Activated T-cell treated with anti-CD3 and anti-CD28 coated beads, Interleukin-2, amount 50 U/mL, for 48 hours (primary cell): ENCODE data around the gene MPC1.

Experiments
- DNase-seq, 2 experiments: peaks; one replicate each; pipeline ENCODE4 v3.0.0-alpha.2; 2020

Gene MPC1

DNA sequence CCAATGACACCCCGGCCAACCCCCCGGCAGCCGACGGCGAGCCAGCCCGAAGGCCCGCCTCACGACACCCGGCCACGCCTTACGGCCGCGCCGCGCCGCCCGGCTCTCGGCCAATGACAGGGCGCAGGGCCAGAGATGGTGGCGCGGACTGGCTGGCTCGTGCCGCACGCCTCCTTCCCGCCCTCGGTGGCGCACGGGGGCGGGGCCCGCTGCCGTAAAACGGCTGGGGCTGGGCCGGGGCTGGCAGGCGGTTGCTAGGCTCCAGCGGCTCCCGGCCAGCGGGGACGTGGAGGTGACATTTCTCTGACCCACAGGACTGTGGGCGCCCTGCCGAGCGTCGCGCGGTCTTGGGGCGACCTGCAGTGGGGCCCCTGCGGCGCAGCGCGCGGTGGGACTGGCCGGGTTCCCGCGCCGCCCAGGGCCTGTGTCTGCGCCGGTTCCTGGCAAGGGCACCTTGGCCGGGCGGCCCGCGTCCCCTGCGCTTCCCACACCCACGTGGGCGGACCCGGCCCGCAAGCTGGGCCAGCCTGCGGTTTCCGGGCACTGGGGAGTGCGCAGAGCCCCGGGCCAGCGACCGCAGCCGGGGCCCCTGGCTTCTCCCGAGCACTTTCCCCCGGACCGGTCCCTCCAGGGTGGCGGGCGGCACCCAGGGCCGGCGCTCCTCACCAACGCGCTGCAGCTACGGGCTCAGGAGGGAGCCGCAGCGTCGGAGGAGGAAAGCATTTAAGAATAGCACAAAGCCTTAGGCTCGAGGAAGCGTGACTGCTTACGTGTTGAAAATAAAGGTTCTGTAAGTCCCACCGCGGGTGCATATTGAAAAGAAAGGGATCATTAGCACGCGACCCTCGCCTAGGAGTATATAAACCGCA, at the start of gene MPC1:
Gene MPC1 (minus strand): TSS at position 8 of the 869 bp plus-strand sequence. CDS start 64 bp downstream, outside the sequence.
- DNase-seq: peak; percentile 93 to 97

DNA sequence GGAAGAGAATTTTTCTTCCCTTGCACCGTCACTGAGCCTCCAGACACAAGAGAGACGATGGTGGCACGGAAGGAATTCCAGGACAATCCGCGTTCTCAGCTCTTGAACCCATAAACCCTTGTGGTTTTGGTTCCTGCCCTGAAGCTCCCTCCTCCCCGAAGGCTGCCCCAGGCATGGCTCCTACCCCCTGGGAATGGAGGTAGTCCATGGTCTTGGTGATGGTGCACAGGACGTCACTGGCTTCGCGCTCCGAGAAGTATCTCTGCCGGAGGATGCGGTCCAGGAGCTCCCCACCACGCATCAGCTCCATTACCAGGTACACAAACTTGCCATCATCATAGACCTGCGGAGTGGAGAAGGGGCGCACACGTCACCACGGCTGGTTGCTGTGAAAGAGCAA, 47.5 kb upstream of the MPC1 start:
- DNase-seq: no peak

DNA sequence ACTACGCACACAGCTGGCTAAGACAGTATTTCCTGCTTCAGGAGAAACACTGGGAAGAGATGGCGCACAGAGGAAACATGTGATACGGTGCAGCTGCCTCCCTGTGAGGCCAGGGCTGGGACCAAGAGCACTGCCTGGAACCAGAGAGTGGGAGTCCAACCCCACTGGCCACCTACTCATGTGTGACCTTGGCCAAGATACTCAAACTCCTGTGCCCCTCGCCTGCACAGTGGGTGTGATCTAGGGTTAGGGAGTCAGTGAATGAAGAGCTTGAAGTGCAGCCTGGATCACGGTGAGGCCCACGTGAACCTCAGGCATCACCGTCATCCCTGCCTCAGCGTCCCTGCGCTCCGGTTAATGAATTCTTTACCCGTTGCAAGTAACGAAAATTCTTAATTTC, 41.7 kb upstream of the MPC1 start:
- DNase-seq: no peak

DNA sequence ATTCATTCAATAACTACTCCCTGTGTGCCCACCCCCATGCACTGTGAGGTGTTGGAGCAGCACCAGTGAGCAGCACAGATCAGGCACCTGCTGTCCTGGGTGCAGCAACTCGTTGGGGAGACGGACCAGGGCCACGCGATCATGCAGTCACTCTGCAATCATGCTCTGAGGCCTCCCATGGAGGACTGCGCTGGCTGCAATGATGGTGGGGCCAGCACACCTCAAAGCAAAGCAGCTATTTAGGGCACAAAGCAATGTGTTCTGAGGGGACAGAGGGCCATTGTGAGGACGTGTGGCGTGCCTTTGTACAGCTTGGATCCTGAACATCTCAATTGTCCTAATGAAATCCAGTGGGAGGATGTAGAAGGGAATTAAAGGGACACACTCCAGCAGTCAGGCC, 41.0 kb upstream of the MPC1 start:
- DNase-seq: no peak

DNA sequence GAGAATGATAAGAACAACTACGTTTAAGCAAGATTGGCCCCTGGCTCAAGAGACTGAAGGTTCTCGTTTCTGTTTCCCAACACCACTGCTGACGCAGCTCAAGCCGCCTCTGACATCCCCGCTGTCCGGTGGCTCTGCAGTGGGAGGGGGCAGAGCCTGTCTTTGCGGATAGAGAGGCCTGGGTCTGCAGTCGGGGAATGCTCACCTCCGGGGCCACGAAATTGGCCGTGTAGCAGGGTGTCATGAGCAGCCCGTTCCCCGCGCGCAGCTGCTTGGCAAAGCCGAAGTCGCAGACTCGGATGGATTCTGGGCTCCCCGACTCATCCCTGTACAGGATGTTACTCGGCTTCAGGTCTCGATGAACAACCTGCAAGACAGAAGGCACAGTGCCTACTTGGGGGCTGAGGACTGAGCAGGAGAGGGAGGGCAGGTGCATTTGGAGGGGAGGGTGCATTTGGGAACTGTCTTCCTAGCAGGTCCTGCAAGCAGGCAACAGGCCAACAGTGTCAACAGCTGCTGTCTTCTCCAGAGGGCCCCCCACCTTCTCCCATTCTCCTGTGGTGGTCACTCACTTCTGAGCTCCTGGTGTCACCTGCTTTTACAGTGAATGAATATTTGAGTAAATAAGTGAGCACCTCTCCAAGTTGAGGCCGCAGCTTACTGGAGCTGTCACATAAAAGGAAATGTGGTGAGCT, 40.5 kb upstream of the MPC1 start:
- peak in 1 of 2 experiments; percentile 4 for DNase-seq

DNA sequence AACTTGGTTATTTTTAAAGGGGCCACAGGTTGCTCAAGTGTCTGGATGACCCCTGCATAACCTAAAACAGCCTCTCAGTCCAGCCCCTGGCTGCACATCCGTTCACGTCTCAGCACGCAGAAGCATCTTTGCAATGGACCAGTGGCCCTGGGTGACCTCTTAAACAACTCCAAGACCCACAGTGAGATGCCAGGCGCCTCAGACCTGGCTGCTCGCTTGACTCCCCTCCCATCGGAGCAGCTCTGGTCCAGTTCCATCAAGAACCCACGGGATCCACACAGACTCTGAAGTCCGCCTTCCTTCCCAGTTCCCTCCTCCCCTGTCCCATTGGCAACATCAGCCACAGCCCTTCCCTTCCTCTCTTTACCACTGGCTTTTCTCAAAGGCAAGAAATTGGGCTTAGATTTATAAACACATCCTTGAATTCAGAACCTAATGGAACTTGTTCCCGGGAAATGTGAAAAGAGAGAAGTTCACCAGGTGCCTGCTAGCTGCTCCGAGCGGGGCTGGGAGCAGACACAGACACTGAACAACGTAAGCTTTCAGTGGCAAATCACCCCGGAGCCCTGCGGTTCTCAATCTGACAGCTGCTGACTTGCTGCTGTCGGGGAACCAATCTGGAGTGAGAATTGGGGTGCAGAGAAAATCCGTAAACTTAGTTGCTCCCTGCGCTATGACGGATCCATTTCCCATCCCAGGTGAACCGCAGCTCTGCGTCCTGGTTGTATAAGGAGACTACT, 39.6 kb upstream of the MPC1 start:
- DNase-seq: no peak

DNA sequence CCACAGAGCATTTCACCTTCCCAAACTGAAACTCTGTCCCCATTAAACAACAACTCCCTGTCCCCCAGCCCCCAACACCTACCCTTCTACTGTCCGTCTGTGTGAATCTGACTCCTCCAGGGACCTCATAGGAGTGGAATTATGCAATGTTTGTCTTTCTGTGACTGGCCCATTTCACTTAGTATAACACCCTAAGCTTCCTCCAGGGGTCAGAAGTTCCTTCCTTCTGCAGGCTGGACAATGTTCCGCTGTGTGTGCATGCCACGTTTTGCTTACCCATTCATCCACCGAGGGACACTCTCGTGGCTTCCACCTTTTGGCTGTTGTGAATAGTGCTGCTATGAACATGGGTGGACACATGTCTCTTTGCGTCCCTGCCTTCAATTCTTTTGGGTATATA, 37.6 kb upstream of the MPC1 start:
- DNase-seq: no peak

DNA sequence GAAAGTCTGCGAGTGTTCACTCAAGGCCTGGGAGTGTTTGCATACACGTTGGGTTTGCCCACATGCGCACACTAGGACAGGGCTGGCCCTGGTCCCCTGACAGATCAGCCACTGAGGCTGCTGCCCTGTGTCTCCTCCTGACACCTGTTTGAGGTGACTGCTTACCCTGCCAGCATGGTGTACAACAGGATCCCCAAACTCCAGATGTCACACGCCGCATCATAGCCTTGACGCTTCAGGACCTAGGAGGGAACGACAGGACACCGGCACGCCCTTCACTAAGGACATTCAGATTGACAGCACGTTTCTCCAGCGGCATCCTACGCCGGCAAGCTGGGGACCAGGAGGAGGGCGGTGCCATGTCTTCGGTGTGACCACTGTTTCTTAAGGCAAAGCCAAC, 37.0 kb upstream of the MPC1 start:
- no peak for DNase-seq

DNA sequence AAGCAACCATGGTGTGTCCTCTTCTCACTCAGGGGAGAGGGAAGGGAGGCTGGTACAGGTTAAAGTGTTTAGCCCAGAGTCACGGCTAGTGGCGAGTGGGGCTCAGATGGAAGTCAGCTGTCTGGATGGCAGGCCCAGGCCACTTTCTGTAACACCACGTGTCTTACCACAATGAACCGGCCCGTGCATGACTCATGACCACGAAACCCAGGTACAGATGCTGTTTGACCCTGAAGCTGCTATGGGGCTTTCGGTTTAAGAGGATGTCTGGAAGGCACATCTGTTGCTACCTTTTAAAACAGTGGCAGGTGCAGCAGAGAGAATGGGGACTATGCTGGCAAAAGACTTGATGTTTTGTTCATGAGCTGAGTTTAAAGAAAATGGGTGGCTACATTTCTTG, 36.5 kb upstream of the MPC1 start:
- peak; percentile 74 to 77 for DNase-seq

DNA sequence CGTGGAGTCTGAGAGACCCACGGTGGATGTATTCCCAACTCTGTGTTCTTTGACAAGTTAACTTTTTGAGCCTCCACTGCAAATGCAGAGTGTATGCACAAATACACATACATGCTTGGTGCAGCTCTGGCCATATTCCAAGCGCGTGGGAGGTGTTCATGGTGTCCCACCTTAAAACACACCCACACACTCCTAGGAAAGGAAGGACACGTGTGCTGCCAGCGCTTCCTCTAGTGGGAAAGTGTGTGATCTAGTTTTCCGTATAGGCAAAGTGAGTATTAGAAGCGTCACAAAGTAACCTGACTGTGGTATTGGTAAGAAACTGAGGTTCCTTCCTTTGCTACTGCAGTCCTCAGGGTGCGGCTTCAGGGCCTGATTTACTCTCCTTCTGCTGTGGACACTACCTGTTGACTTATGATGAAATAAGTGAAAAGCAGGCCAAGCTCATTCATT, 36.0 kb upstream of the MPC1 start:
- peak; percentile 41 to 51 for DNase-seq

DNA sequence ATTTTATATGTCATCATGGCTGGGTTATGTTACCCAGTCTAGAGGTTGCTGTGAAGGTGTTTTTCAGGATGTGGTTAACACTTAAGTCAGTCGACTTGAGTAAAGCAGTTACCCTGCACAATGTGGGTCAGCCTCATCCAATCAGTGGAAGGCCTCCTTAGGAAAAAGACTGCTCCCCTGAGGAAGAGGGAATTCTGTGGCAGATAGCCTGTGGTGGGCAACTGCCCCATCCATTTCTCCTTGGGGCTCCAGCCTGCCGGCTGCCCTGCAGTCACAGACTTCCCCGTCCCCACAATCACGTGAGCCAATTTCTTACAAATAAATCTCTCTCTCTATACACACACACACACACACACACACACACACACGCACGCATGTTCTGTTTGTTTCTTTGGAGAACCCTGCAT, 34.5 kb upstream of the MPC1 start:
- peak; percentile 65 to 70 for DNase-seq

DNA sequence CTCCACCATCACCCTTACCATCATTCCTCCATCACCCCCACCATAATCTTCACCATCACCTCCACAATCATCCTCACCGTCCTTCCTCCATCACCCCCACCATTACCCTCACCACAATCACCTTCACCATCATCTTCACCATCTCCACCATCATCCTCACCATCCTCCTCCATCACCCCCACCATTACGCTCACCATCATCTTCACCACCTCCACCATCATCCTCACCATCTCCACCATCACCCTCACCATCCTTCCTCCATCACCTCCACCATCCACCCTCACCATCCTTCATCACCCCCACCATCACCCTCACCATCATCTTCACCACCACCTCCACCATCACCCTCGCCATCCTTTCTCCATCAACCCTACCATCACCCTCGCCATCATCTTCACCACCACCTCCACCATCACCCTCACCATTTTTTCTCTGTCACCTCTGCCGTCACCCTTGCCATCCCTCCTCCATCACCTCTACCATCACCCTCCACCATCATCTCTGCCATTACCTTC, 33.1 kb upstream of the MPC1 start:
- DNase-seq: no peak

DNA sequence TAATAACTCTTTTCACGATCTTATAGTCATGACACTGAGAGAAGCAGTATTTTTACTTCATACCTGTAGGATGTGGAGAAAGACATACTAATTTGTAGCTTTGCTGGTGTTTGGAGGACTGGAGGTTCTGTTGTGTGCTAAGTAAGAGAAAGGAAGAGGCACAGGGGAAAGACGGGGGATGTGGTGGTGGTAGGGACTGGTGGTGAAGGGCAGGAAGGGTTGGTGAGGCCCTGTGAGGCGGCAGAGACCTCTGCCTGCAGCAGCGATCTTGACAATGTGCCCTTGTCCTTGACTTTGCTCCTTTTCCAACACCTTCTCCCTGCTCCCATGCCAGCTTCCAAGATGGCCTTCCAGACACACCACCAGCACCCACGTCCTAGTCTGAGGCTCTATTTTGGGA, 32.6 kb upstream of the MPC1 start:
- DNase-seq: peak; percentile 35 to 46

DNA sequence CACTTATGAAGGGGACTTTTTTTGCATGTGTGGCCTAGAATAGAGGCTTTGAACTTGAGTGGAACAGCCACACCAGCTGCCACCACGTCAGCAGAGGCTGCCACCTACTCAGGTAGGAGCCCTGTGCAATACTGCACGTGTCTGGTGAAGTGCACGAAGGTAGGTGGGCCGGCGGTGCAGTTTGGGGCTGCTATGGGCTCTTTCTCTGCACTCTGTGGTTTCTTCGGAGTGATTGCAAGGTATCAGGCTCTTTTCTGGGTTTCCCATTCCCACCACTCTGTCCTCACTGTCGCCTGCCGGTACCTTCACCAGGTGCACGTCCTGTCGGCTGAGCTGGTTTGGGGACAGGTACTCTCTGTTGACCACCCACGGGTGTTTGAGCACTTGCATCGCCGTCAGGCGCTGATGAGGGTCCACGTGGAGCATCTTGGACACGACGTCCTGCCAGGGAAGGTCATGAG, 30.8 kb upstream of the MPC1 start:
- DNase-seq: no peak

DNA sequence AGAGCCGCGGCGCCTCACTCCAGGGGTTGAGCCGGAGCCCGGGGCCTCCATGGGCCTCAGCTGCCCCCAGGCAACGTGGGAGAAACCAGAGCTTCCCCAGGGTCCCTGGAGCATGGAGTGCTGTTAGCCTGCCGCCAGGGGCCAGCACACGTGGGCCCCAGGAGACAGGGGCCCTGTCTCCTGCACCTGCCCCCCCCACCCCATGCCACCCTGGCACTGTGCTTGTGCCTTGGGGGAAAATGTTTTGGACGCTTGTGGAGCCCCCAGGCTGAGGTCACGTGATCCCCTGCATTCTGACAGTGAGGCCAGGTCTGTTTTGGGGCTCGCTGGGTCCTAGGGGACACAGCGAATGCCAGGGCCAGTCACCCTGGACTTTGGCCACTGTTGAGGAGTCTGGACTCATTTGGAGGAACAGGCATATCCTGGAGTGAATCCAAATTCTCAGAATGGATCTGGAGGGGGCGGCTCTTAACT, 30.2 kb upstream of the MPC1 start:
- no peak for DNase-seq

DNA sequence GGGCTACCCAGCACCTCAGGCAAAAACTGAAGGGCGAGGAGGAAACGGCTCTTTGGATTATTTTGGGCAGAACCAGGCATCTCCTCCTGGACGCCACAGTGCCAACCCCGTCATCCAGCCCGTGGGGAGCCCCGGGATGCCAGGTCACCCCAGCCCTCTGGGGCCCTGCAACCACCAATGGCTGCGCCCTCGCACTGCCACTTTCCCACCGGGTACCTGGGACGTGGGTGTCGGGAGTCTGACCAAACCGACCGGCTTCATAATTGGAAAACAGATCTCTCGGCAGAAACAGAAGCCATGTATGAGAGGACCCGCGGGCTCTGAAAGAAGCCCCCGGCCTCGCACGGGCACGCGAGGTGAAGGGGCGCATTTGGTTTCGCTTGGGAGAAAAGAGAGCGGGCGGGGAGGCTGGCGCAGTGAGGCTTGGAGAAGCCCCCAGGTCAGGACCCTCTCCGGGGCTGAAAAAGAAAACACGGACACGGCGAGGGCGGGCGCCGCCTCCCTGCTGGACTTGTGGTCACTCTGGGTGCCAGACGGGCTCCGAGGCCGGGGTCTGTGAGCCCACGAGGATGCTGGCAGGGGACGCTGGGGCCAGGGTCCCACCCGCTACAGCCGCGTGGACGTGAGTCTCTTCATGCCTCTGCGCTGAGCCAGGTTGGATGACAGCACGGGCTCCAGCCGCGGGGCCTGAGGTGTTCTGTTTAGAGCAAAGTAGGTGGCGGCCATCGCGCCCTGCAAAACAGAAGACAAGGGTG, 29.6 kb upstream of the MPC1 start:
- no peak for DNase-seq

DNA sequence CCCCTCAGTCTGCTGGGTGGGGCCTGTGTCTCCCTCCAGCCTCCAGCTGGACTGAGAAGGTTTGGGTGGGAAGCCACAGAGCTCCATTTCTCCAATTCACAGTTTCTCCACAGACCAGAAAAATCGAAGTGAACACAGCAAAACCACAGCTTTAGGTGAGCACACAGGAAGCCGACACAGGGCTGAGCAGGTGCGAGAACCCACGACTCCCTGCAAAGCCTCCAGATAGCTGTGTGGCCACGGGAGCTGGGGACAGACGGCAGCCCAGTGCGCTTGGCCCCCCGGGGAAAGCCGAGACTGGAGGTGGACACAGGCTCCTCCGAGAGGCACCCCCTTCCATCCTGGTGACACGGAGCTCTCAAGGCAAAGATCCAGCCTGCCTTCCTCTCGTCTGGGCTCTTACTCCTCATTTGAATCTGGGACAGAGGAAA, 29.0 kb upstream of the MPC1 start:
- peak; percentile 37 to 49 for DNase-seq

DNA sequence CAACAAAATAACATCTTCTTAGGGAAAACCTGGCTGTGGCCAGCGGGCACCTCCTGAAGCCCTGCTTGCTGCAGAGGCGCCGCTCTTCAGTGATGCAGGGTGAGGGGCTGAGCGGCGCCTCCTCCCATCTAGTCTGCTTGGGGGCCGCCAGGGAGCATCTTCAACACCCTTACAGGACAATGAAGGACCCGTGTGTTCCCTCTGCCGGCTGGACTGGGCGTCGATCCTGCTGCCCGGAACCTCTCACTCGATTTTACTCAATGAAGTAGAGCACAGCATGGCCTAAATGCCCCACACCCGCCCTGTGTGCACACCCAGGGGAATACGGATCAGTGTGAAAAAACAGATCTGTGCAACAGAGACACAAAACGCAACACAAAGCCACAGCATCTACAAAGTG, 28.5 kb upstream of the MPC1 start:
- DNase-seq: no peak

DNA sequence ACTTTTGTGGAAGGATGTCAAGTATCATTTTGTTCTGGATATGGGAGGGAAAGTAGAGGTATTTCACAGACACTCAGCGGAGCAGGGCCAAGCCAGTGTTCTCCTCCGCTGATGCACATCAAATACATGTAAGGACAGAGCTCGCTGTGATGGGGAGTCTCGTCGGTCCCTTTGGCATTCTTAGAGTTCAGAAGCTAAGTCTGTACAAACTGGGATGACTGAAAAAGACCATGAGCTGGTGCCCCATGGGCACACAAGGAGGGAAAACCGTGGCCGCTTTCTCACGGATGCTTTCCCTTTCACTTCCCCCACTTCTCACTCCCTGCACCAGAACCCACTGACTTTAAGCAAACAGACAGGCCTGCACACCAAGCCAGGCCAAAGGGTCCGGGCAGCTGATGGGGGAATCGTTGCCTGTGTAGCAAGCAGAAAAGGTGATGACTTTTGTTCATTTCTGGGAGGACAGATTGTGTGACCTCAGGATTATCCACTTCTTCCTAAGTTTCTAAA, 27.7 kb upstream of the MPC1 start:
- DNase-seq: no peak

DNA sequence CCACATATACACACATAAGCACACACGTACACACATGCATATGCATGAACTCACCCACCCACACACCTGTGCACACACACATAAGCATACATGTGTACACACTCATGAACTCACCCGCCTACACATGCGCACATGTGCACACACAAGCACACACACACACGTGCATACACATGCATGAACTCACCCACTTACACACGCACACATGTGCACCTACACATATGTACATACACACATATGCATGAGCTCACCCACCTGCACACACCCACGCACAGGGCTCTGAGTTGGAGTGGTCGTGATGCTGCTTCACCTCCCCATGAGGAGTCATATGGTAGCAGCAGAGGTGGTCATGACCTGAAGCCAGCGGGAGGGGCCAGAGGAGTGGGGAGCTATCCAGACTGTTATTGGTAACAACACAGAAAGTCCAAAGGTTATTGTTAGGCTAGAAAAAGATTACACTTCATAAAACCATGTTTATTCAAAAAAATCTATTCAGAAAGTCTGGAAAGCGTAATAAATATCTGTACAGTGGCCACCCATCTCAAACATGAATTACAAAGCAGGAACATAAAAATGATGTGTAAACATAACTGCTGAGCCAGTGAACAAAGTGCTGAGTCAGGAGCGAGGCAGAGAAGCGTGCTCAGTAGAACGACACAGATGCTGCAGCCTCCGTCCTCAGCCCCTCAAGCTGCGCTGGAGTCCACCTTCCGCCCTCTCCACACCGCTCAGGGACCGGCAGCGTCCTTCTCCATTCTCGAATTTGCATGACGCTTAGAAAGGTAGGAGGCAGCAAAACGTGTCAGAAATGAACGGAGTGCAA, 26.4 kb upstream of the MPC1 start:
- peak in 1 of 2 experiments; percentile 11 for DNase-seq

DNA sequence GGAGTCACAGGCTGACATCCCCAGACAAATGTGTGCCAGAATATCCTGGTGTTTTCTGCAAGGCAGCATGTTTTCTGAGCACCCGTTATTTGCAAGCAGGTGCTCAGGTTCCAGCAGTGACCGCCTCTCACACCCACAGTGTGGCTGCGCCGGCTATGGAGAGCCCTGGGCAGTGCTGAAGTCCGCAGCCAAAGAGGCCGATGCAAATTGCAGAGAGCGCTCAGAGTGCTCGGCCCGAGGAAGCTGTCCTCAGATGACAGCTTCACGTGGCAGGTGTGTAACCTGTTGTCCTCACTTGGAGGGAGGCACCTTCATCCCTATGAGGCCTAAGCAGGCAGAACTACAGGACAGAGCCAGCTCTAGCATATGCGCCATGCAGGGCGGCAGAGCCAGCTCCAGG, 23.5 kb upstream of the MPC1 start:
- DNase-seq: peak in 1 of 2 experiments; percentile 4
